T-helper 2 cell treated with Interferon-gamma antibody and Interleukin-4, amounts not matched to agents 100 ng/mL and 5 ng/mL, for 36 hours (primary cell): Measurements from ENCODE around the gene SH3D21. TPM values are rescaled to one million over a fixed set of nuclear protein-coding genes. Genes with fewer than 3 reads are reported as not detected.

Experiments
- intact Hi-C: fragments of 100-400 bp; cut with micrococcal nuclease; formaldehyde crosslinking; loops from one replicate; pipeline ENCODE4 v1.15.1; 2023
- total RNA-seq: library from RNA; stranded (reverse); gene quantifications from 2 replicates; pipeline ENCODE4 v1.2.3, GENCODE V29; 2022

SH3D21 gene
- total RNA-seq, 1 donor from 2014 or later = 7.6 TPM

DNA sequence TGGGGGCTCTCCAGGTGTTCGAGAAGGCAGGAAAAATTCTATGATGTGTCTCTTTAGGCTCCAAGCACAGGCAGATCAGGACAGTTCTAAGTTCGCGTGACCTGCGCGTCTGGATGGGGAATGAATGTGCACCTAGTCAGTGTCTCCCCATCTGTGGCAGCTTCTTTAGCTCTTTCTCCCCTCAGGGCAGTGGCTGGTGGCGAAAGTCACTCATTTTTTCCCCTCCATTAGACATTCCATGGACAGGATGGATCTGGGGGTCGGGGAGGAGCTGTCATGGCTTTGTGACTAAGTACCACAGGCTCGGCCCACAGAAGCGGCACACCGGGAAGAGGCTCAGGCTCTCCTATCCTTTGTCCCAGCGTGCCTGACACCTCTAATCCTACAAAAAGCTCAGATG is 48.3 kb downstream of the SH3D21 start:
- intact Hi-C loops = no loop called here

DNA sequence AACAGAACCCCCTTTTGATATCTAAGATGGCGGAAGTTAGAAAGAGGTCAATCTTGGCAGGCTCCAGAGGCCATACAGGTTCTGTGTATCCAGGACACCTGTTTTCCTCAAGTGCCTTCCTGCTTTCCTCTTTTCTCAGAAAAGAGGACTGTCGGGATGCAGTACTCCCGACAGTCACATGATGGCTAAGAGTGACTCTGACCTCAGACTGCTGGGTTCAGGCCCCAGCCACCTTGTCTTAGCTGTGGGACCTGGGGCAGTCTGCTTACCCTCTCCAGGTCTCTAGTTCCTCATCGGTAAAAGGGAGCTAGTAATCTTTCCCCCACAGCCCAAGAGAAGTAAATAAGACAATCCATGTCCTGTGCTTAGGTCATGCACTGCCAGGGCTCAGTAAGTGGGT is 49.6 kb downstream of the SH3D21 start:
- intact Hi-C loops = no loop called here

DNA sequence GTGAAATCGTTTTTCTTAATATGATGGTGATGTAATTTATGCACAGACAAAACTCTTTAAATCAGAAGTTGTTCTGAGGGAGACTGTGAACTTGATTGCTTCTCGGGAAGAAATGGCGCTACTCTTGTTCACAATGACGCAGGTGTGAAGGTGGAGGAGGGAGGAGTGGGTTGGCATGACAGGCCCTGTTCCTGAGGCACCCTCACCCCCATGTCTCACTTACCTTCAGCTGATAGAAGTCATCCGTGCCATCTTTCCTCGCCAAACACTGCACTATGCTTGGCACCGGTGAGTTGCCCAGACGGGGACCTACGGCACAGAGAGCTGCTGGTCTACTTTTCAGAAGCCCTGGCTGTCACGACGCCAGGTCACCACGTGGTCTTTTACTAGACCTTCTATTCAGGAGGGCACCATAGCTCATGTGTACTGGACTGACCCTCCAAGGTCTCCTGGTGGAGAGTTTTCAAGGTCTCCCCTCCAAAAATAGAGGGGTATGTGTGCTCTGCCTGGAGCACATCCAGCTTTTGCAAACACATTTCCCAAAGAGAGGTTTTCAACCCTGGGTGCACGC is 52.4 kb downstream of the SH3D21 start:
- intact Hi-C loops = no loop called here

DNA sequence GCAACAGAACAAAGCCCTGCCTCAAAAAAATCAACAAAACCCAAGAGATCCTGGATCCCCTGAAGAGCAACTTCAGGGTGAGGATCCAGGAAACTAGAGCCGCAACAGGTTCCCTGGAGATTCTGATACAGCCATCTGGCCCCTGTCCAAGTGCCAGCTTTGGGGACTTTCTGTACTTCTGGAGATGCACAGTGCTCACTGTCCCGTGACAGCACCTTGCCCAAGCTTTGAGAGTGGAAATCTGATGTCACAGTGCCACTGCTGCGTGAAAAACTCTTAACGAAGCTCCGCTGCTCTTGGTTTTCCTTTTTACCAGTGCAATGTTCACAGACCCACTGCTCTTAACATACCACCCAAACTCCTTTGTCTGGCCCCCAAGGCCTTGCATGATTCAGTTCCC is 53.2 kb downstream of the SH3D21 start:
- intact Hi-C loops = no loop called here

DNA sequence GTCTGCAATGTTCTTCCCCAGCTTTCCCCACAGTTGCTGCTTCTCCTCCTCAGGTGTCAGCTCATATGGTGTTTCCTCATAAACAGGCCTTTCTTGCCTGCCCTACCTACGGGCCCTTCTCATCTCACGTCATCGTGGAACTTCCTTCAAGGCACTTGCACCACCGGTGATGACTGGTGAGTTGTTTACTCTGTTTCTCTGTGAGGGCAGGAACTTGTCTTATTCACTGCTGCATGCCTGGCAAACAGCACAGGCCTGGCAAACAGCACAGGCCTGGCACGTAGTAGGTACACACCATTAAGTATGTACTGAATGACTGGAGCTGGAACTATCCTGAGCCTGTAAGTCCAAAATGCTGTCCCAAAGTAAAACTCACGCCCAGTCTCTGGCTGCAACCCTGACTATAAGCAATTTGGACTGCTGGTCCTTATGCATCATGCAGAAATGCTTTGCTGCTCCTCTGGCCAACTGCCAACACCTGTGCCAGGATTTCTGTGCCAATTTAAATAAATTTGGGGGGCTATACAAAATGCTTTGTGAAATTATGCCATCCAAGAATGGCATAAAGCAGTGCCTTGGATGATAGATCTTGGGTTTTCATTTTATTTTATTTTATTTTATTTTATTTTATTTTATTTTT is 53.9 kb downstream of the SH3D21 start:
- intact Hi-C loops = no loop called here

DNA sequence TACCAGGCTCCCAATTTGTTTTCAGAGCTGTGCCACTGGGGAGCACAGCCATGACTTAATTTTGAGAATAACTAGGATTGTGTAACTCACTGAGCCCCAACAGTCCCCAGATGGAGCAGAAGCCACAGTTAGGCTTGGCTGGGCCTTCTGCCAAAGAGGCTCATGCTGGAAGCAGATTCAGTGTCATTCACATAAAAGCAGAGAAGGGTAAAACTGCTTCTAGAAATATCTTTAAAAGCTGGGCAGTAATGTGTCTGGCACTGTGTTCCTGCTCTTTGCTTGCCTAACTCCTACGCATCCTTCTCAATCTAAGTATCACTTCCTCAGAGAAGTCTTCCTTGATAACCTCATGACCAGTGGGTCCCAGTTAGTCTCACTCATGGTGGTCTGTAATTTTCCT is 59.2 kb downstream of the SH3D21 start:
- intact Hi-C loops = loop anchor here (5.0 kb wide), 4 partner anchors 43 to 218 kb away; partner anchors contain the start of genes EVA1B, SH3D21, THRAP3 and TRAPPC3

DNA sequence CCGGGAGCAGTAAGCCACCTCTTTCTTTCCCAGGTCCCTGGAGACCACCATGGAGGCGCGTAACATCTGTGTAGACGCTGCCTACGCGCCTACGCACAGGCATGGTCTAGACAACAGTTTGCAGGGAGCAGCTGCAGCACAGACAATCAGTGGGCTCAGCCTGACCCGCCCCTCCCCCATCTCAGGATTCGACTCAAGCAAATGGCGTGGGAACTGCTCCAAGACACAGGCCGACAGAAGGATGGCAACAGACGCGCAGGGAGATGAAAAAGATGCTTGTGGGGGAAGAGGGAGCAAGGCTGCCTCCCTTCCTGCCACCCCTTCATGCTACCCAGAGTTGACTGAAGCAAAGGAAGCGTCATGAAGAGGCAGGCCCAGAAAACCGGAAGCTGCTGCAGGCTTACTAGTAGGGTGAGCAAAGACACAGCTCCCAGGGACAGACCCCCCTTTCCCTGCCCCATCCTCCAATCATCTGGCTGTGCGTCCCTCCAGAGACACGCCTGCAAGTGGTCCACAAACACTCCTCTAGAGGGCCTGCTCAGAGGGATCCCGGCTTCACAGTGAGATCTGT is 60.0 kb downstream of the SH3D21 start:
- intact Hi-C loops = loop anchor here (5.0 kb wide), 4 partner anchors 44 to 219 kb away; partner anchors contain the start of genes EVA1B, SH3D21, THRAP3 and TRAPPC3

DNA sequence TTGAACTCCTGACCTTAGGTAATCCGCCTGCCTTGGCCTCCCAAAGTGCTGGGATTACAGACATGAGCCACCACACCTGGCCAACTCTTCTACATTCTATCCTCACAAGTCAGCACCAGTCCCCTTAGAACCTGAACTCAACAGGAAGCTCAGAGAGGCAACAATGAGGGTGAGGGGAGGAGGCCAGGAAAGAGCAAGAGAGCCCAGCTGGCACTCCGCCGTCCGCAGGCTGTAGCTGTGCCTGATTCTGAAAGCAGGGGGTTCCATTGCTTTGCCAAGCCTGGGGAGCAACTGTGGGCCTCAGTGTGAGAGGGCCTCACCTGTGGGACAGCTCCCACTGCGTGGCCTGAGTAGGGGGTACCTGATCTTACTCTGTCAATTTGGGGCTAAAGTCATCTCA is 60.9 kb downstream of the SH3D21 start:
- intact Hi-C loops = loop anchor here (5.0 kb wide), 4 partner anchors 45 to 220 kb away; partner anchors contain the start of genes EVA1B, SH3D21, THRAP3 and TRAPPC3

DNA sequence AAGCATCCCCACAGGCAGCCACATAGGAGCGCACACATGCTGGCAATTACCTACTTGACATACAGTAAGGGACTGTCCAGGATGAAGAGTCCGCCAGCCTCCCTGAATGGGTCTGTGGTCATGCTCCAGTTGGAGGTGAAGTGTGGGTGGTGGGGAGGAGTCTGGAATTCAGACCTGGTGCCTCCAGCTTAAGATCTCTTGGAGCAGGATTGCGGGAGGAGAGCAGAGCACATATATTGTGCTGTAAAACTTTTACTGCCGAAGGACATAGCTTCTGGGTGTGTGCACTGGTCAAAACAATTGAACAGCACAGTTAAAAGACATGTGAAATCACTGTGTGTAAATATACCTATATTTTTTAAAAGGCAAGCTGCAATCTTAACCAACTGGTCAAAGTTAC is 61.6 kb downstream of the SH3D21 start:
- intact Hi-C loops = loop anchor here (5.0 kb wide), 4 partner anchors 45 to 220 kb away; partner anchors contain the start of genes EVA1B, SH3D21, THRAP3 and TRAPPC3

DNA sequence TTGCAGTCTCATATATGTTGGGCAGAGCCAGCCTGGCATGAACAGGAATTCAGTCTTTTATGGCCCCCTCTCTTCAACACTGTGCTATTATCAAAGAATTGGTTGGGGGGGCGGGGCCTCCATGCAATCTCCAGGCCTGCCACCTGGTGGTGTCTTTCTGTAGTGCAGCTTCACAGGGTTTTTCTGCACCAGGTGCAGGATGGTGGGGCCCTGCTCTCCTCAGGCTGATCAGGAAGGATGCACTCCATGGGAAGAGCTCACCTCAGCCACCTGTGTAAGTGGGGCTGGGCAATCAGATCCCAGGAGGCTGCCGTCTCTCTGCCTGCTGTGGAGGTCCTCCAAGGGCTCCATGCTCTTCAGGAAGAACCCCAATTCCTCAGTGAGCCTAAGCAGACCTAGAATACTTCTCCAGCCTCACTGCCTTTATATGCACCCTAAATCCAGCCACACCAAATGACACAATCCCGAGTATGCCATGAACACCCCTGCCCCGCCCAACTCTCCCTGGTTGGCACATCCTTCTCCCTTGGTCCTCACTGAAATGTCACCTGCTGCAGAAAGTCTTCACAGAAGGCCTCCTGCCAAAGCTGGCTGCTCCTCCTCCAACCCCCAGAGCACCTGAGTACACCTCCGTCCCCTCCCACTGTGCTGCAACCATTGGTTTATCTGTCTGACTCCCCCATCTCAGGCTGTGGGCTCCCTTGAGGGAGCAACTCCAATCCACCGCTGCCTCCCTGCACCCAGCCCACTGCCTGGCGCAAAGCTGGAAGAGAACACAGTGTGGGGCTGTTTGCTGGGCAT is 63.1 kb downstream of the SH3D21 start:
- intact Hi-C loops = loop anchor here (1.0 to 5.0 kb wide), 6 partner anchors 27 to 222 kb away; partner anchors contain the start of genes EVA1B, SH3D21, THRAP3 and TRAPPC3

Other genes starting within 250 kb of the SH3D21 start
- not detected in 2 replicates for gene TEKT2, start 222.3 kb upstream of the SH3D21 start, total RNA-seq
- gene ADPRS, start 217.5 kb upstream of the SH3D21 start, total RNA-seq = 22.5 and 25.6 TPM in 2 replicates
- not detected in 2 replicates for gene COL8A2, start 181.1 kb upstream of the SH3D21 start, total RNA-seq
- gene TRAPPC3, start 156.9 kb upstream of the SH3D21 start, total RNA-seq = 61.7 and 63.6 TPM in 2 replicates
- 212 TPM in 2 replicates for gene MAP7D1, start 150.2 kb upstream of the SH3D21 start, total RNA-seq
- 147 and 152 TPM in 2 replicates for gene THRAP3, start 81.9 kb upstream of the SH3D21 start, total RNA-seq
- 8.3 and 9.0 TPM in 2 replicates for gene EVA1B, start 17.3 kb downstream of the SH3D21 start, total RNA-seq
- gene STK40, start 79.6 kb downstream of the SH3D21 start, total RNA-seq = 48.7 and 52.8 TPM in 2 replicates
- 44.1 and 44.8 TPM in 2 replicates for gene LSM10, start 91.5 kb downstream of the SH3D21 start, total RNA-seq
- 0.82 and 0.89 TPM in 2 replicates for gene OSCP1, start 144.1 kb downstream of the SH3D21 start, total RNA-seq
- gene MRPS15, start 158.0 kb downstream of the SH3D21 start, total RNA-seq = 97.6 and 101 TPM in 2 replicates
- gene CSF3R, start 176.5 kb downstream of the SH3D21 start, total RNA-seq = 0.93 and 1.2 TPM in 2 replicates